Transverse colon (tissue), 4 donors: Measurements from ENCODE around the gene VTI1A.

Experiments
- EP300 ChIP-seq: sonication (generic); formaldehyde crosslinking; IDR thresholded peaks from one replicate; pipeline ENCODE4 v1.6.1; 2017; ENCODE audit warnings: antibody characterized with exemption, low read depth
- POLR2A ChIP-seq: fragments of 450-650 bp; IDR thresholded peaks from one replicate; pipeline ENCODE4 v1.6.1; 2016; ENCODE audit warnings: antibody characterized with exemption, mild to moderate bottlenecking, moderate library complexity
- POLR2AphosphoS5 ChIP-seq, 3 donors: sonication (generic); formaldehyde crosslinking; IDR thresholded peaks; one replicate each; pipeline ENCODE4 v1.6.1; 2016; ENCODE audit warnings: antibody characterized with exemption in 3 of 3
- TF ChIP-seq, protein P1 (sequence below), 5 experiments: fragments of 200-600 bp in 3 of 5; fragments of 450-650 bp in 2 of 5; sonication (generic) in 3 of 5; IDR thresholded peaks; 1 replicate in 2 of 5; 2 replicates in 3 of 5; pipeline ENCODE4 v1.5.1; 2016 to 2017; ENCODE audit warnings: antibody characterized with exemption in 5 of 5, inconsistent platforms in 3 of 5, mild to moderate bottlenecking in 2 of 5, moderate library complexity in 1 of 5

DNA sequence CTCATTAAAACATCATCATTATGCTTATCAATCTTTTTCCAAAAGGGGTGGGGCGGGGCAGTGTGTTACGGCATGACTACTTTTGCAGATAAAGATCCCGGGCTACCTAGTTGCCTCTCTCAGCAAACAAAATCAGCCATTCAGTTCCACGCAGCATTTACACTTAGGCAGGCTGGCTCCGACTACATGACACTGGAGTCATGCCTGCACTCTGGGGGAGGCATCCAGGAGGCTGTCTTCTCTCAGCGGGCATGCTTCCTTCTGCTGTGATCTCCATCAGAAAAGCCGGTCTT is 309.2 kb downstream of the VTI1A start:
- TF ChIP-seq EP300 (no peak), POLR2A (no peak), POLR2AphosphoS5 (IDR thresholded peaks at IDR 0.05) (no peak)
- TF ChIP-seq, protein P1, sequence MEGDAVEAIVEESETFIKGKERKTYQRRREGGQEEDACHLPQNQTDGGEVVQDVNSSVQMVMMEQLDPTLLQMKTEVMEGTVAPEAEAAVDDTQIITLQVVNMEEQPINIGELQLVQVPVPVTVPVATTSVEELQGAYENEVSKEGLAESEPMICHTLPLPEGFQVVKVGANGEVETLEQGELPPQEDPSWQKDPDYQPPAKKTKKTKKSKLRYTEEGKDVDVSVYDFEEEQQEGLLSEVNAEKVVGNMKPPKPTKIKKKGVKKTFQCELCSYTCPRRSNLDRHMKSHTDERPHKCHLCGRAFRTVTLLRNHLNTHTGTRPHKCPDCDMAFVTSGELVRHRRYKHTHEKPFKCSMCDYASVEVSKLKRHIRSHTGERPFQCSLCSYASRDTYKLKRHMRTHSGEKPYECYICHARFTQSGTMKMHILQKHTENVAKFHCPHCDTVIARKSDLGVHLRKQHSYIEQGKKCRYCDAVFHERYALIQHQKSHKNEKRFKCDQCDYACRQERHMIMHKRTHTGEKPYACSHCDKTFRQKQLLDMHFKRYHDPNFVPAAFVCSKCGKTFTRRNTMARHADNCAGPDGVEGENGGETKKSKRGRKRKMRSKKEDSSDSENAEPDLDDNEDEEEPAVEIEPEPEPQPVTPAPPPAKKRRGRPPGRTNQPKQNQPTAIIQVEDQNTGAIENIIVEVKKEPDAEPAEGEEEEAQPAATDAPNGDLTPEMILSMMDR (IDR thresholded peaks at IDR 0.05), result no peak
